HepG2 (cell line): Measurements from ENCODE around the gene NCBP3. TPM values are rescaled to one million over a fixed set of nuclear protein-coding genes. Genes with fewer than 3 reads are reported as not detected.

Source experiments
- FOXA3 ChIP-seq: IDR thresholded peaks from 2 replicates; pipeline ENCODE4 v1.6.1; 2016; ENCODE audit warnings: missing genetic modification reagents, missing compliant biosample characterization
- HIC2 ChIP-seq: sonication (generic); formaldehyde crosslinking; IDR thresholded peaks from 2 replicates; pipeline ENCODE4 v1.9.0; 2022; ENCODE audit warnings: low read depth, missing genetic modification reagents
- KAT2B ChIP-seq: fragments of 150-350 bp; IDR thresholded peaks from 2 replicates; pipeline ENCODE4 v1.6.1; 2014; ENCODE audit warnings: low read depth, low read length, borderline replicate concordance
- KDM4B ChIP-seq: sonication (generic); formaldehyde crosslinking; IDR thresholded peaks from 2 replicates; pipeline ENCODE4 v1.4.0; 2020; ENCODE audit warnings: missing genetic modification reagents
- KLF16 ChIP-seq, 2 experiments: sonication (generic) in 1 of 2; formaldehyde crosslinking in 1 of 2; IDR thresholded peaks; 2 replicates each; pipeline versions ENCODE4 v1.6.1 to v1.8.0; 2016 to 2023; ENCODE audit warnings: missing genetic modification reagents in 2 of 2, missing compliant biosample characterization in 1 of 2
- MYPOP ChIP-seq: sonication (generic); formaldehyde crosslinking; IDR thresholded peaks from 2 replicates; pipeline ENCODE4 v1.8.1; 2023; ENCODE audit warnings: mild to moderate bottlenecking, moderate library complexity, missing genetic modification reagents
- PAX8 ChIP-seq: sonication (generic); formaldehyde crosslinking; IDR thresholded peaks from 2 replicates; pipeline ENCODE4 v1.8.0; 2022; ENCODE audit warnings: mild to moderate bottlenecking, missing genetic modification reagents, borderline replicate concordance
- SOX5 ChIP-seq: IDR thresholded peaks from 2 replicates; pipeline ENCODE4 v1.6.1; 2016; ENCODE audit warnings: borderline replicate concordance
- TCF12 ChIP-seq, 2 experiments: fragments of 450-650 bp in 1 of 2; sonication (generic) in 1 of 2; formaldehyde crosslinking in 1 of 2; IDR thresholded peaks; 2 replicates each; pipeline versions ENCODE4 v1.6.1 to v1.8.0; 2017 to 2022; ENCODE audit warnings: antibody characterized with exemption in 1 of 2, mild to moderate bottlenecking in 1 of 2, missing genetic modification reagents in 1 of 2, moderate library complexity in 1 of 2
- ZSCAN29 ChIP-seq: sonication (generic); formaldehyde crosslinking; conservative IDR thresholded peaks from 2 replicates; pipeline ENCODE4 v1.4.0; 2020; ENCODE audit warnings: mild to moderate bottlenecking, missing genetic modification reagents
- polyA plus RNA-seq, 8 experiments: library from polyadenylated mRNA; depleted of rRNA in 3 of 8; stranded (reverse) in 7 of 8; unstranded in 1 of 8; fragments of >200 nt; fragmentation: Illumina TruSeq in 4 of 8; extraction: Trizol in 4 of 8; gene quantifications; 2 replicates each; pipeline versions ENCODE4 v1.2.1 to v1.2.3, GENCODE V29; 2011 to 2016; ENCODE audit warnings: low read depth in 4 of 8, missing spikeins in 1 of 8, mixed read lengths in 1 of 8; ENCODE audit not compliant: insufficient read depth in 1 of 8
- total RNA-seq, 5 experiments: library from RNA; depleted of rRNA; stranded (reverse); fragments of >200 nt; fragmentation: Illumina TruSeq; extraction: Trizol; gene quantifications; 2 replicates each; pipeline ENCODE4 v1.2.3, GENCODE V29; 2016; ENCODE audit warnings: low read depth in 1 of 5
- TF ChIP-seq, protein P1 (sequence below): IDR thresholded peaks from 2 replicates; pipeline ENCODE4 v1.6.1; 2016
- TF ChIP-seq, protein P2 (sequence below): sonication (generic); formaldehyde crosslinking; IDR thresholded peaks from 2 replicates; pipeline ENCODE4 v1.5.0; 2020; ENCODE audit warnings: missing genetic modification reagents
- TF ChIP-seq, protein P3 (sequence below): sonication (generic); formaldehyde crosslinking; IDR thresholded peaks from 2 replicates; pipeline ENCODE4 v1.4.0; 2020; ENCODE audit warnings: mild to moderate bottlenecking, low read depth, missing genetic modification reagents
- TF ChIP-seq, protein P4 (sequence below), 2 experiments: sonication (generic) in 1 of 2; formaldehyde crosslinking in 1 of 2; IDR thresholded peaks; 2 replicates each; pipeline versions ENCODE4 v1.4.0 to v1.6.1; 2016 to 2020; ENCODE audit warnings: borderline replicate concordance in 1 of 2, low read depth in 1 of 2, mild to moderate bottlenecking in 1 of 2, missing genetic modification reagents in 1 of 2

NCBP3 gene
- total and polyA plus RNA-seq, 2 of the 13 experiments (the other 11 are each of a cell fraction or from before 2014, with no cell fraction given): 19.5 to 24.8 TPM

DNA sequence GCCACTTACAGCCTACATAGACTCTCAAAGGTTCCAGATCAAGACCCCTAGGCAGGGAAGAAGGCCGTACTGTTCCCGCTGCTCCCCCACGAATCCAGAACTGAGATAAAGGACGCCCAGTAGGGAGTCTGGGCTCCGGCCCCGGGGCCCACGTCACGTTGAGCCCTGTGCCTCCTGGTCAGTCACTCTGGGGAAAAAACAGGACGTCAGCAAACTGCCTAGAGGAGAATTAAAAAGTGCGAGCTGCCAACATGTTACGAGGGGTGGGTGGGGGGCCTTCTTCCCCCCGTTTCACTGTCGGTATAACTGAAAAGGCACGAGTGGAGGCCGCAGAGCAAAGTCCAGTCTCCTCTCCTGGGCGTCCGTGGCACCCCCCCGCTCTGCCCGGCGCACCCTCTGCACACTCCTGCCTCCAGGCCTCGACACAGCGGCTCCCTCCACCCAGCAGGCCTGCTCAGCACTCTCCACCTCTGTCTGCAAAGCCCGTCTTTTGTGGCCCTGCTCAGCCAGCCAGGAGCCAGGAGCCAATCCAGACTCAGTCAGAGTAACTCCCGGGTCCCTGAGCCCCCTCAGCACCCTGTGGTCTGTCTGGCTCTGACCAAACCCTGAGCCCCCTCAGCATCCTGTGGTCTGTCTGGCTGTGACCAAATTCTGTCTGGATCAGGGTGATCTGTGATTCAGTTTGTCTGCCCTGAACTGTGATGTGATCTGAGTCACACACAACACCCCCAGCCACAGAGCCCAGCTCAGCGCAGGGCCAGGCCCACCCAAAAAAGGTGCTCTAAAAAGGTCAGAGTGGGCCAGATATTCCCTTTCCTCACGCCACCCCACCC, 51.3 kb downstream of the NCBP3 start (continued):
- TF ChIP-seq, protein P1, sequence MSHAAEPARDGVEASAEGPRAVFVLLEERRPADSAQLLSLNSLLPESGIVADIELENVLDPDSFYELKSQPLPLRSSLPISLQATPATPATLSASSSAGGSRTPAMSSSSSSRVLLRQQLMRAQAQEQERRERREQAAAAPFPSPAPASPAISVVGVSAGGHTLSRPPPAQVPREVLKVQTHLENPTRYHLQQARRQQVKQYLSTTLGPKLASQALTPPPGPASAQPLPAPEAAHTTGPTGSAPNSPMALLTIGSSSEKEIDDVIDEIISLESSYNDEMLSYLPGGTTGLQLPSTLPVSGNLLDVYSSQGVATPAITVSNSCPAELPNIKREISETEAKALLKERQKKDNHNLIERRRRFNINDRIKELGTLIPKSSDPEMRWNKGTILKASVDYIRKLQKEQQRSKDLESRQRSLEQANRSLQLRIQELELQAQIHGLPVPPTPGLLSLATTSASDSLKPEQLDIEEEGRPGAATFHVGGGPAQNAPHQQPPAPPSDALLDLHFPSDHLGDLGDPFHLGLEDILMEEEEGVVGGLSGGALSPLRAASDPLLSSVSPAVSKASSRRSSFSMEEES (CRISPR knock-in tag): peak; percentile 76; the same call in 1 of the 2 replicates
- TF ChIP-seq, protein P2, sequence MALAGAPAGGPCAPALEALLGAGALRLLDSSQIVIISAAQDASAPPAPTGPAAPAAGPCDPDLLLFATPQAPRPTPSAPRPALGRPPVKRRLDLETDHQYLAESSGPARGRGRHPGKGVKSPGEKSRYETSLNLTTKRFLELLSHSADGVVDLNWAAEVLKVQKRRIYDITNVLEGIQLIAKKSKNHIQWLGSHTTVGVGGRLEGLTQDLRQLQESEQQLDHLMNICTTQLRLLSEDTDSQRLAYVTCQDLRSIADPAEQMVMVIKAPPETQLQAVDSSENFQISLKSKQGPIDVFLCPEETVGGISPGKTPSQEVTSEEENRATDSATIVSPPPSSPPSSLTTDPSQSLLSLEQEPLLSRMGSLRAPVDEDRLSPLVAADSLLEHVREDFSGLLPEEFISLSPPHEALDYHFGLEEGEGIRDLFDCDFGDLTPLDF (CRISPR knock-in tag): no peak
- TF ChIP-seq KLF16 (CRISPR knock-in tag; IDR thresholded peaks at IDR 0.05): peak in 1 of 2 experiments; percentile 23; a peak in 1 of 4 replicates
- peak; percentile 53 for TF ChIP-seq FOXA3 (CRISPR knock-in tag)
- no peak for TF ChIP-seq PAX8
- TF ChIP-seq KAT2B: no peak
- TF ChIP-seq, protein P3, sequence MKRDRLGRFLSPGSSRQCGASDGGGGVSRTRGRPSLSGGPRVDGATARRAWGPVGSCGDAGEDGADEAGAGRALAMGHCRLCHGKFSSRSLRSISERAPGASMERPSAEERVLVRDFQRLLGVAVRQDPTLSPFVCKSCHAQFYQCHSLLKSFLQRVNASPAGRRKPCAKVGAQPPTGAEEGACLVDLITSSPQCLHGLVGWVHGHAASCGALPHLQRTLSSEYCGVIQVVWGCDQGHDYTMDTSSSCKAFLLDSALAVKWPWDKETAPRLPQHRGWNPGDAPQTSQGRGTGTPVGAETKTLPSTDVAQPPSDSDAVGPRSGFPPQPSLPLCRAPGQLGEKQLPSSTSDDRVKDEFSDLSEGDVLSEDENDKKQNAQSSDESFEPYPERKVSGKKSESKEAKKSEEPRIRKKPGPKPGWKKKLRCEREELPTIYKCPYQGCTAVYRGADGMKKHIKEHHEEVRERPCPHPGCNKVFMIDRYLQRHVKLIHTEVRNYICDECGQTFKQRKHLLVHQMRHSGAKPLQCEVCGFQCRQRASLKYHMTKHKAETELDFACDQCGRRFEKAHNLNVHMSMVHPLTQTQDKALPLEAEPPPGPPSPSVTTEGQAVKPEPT (CRISPR knock-in tag): no peak
- TF ChIP-seq, protein P4, sequence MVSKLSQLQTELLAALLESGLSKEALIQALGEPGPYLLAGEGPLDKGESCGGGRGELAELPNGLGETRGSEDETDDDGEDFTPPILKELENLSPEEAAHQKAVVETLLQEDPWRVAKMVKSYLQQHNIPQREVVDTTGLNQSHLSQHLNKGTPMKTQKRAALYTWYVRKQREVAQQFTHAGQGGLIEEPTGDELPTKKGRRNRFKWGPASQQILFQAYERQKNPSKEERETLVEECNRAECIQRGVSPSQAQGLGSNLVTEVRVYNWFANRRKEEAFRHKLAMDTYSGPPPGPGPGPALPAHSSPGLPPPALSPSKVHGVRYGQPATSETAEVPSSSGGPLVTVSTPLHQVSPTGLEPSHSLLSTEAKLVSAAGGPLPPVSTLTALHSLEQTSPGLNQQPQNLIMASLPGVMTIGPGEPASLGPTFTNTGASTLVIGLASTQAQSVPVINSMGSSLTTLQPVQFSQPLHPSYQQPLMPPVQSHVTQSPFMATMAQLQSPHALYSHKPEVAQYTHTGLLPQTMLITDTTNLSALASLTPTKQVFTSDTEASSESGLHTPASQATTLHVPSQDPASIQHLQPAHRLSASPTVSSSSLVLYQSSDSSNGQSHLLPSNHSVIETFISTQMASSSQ (IDR thresholded peaks at IDR 0.05; ENCODE audit: low read depth): no peak
- TF ChIP-seq, protein P4 (CRISPR knock-in tag; IDR thresholded peaks at IDR 0.05; ENCODE audit: borderline replicate concordance): peak; percentile 17; the same call in 1 of the 2 replicates
- no peak; the same call in 1 of the 2 replicates for TF ChIP-seq MYPOP (CRISPR knock-in tag)
- TF ChIP-seq HIC2 (CRISPR knock-in tag): peak; percentile 54; the same call in 1 of the 2 replicates
- 0 out of 2 replicates have a peak, but pooled peaks have one; percentile 21 for TF ChIP-seq SOX5 (CRISPR knock-in tag)
- peak; percentile 53; the same call in 1 of the 2 replicates for TF ChIP-seq KDM4B (CRISPR knock-in tag)
- no peak for TF ChIP-seq TCF12 (IDR thresholded peaks at IDR 0.05)
- TF ChIP-seq TCF12 (CRISPR knock-in tag; IDR thresholded peaks at IDR 0.05): no peak
- TF ChIP-seq ZSCAN29 (CRISPR knock-in tag): peak; percentile 24; the same call in 1 of the 2 replicates
